ENCODE measurements around the gene KIF21B.

The KIF21B gene

DNA sequence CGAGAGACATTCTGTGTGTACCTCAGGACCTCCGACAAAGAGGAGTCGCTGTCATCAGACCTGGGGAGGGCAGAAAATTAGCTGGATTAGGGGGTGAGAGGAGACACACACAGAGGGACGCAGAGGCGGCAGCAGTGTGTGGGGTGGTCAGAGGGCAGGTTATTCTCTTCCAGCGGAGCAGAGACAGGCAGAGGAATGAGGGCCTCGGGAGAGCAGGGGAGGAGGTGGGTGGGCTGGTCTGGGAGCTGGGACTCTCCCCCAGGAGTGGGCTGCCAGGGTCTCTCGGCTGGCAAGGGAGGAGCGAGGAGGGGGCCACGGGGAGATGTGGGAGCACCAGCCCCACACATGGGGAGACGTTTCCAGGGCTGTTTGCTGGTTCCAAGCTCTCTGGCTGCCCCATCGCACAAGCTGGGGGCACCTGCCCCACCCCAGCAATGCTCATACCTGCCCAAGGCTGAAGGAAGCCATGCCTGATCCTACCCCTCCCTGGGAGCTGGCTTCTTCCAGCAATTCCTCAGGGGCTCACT lies 40.4 kb downstream of the KIF21B start:
- Histone ChIP-seq H3K4me3 (ENCODE audit: low read depth in 1 of 2, low read length in 2 of 2) (no peak overlapping the region), H3K79me2 (ENCODE audit: insufficient read depth, low read length) (no peaks in the 10 kb centered on the region), H3K36me3 (ENCODE audit: insufficient read depth, low read length) (peaks cover 93% of the 10 kb centered on the region), H3K9me3 (ENCODE audit: insufficient read depth, low read length, severe bottlenecking) (no peaks in the 10 kb centered on the region), H3K4me2 (ENCODE audit: insufficient read depth, low read length) (no peak overlapping the region), H4K20me1 (ENCODE audit: insufficient read depth, low read length) (peaks cover 6% of the 10 kb centered on the region; the same call in 1 of the 2 replicates), H3K4me1 (ENCODE audit: insufficient read depth, low read length) (no peaks in the 10 kb centered on the region), H3K9ac (ENCODE audit: low read depth, low read length) (no peak overlapping the region), H3K27me3 (ENCODE audit: insufficient read depth, low read length, poor library complexity) (no peaks in the 10 kb centered on the region), H2AFZ (ENCODE audit: low read depth, low read length) (no peak overlapping the region), H3K27ac (ENCODE audit: low read length) (no peak overlapping the region)
- no peak for DNase-seq
- ATAC-seq (ENCODE audit: insufficient read depth, low read depth), result no peak
- TF ChIP-seq, protein P1, sequence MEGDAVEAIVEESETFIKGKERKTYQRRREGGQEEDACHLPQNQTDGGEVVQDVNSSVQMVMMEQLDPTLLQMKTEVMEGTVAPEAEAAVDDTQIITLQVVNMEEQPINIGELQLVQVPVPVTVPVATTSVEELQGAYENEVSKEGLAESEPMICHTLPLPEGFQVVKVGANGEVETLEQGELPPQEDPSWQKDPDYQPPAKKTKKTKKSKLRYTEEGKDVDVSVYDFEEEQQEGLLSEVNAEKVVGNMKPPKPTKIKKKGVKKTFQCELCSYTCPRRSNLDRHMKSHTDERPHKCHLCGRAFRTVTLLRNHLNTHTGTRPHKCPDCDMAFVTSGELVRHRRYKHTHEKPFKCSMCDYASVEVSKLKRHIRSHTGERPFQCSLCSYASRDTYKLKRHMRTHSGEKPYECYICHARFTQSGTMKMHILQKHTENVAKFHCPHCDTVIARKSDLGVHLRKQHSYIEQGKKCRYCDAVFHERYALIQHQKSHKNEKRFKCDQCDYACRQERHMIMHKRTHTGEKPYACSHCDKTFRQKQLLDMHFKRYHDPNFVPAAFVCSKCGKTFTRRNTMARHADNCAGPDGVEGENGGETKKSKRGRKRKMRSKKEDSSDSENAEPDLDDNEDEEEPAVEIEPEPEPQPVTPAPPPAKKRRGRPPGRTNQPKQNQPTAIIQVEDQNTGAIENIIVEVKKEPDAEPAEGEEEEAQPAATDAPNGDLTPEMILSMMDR (IDR thresholded peaks at IDR 0.05; ENCODE audit: borderline replicate concordance, extremely low read depth, low read length, poor library complexity, severe bottlenecking), result no peak
- TF ChIP-seq EZH2 (IDR thresholded peaks at IDR 0.05; ENCODE audit: borderline replicate concordance, low read depth, low read length, severe bottlenecking), result no peak

DNA sequence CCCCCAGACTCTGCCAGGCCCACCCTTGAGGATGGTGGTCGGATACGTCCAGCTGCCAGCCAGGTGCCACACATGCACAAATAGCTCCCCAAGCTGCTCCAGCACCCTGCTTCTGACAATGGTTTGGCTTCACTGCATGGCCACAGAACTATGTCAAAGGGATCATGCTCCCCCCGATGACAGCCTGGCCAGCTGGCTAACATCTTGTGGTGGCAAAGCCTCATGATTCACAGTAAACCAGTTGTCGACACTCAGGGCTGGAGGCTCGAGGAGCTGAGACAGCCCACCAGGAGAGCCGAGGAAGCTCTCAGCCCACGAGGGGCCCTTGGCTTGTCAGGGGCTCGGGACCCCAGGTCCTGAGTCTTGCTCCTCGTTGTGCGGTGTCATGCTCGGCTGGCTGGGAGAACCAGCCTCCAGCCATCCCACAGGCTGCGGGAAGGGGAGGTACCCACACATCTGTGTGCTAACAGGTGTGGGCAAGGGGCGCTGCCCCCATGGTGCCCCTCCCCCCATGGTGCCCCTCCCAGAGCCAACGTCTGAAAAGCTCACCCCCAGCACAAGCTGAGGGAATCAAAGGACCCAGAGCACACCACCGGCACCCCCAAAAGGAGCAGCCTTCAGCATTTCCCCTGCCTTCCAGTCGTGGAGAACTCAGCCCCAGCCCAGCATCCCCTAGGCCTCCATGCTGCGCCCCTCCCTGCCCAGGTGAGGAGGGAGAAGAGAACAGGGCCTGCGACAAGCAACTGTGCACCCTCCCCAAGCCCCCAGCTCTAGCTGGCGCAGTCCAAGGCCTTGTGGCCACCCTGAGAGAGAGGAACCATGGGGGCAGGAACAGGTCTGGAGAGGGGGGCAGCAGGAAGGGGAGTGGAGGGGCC lies 41.2 kb downstream of the KIF21B start:
- no peak overlapping the region for H3K4me3 ChIP-seq (ENCODE audit: low read depth in 1 of 2, low read length in 2 of 2)
- H2AFZ ChIP-seq (ENCODE audit: low read depth, low read length), result no peak overlapping the region
- no peaks in the 10 kb centered on the region for H3K79me2 ChIP-seq (ENCODE audit: insufficient read depth, low read length)
- no peak overlapping the region for H3K27ac ChIP-seq (ENCODE audit: low read length)
- no peaks in the 10 kb centered on the region for H3K9me3 ChIP-seq (ENCODE audit: insufficient read depth, low read length, severe bottlenecking)
- ATAC-seq (ENCODE audit: insufficient read depth, low read depth), result no peak
- H3K9ac ChIP-seq (ENCODE audit: low read depth, low read length), result no peak overlapping the region
- TF ChIP-seq EZH2 (IDR thresholded peaks at IDR 0.05; ENCODE audit: borderline replicate concordance, low read depth, low read length, severe bottlenecking), result no peak
- TF ChIP-seq, protein P1 (IDR thresholded peaks at IDR 0.05; ENCODE audit: borderline replicate concordance, extremely low read depth, low read length, poor library complexity, severe bottlenecking), result no peak
- H3K27me3 ChIP-seq (ENCODE audit: insufficient read depth, low read length, poor library complexity), result no peaks in the 10 kb centered on the region
- peaks cover 89% of the 10 kb centered on the region for H3K36me3 ChIP-seq (ENCODE audit: insufficient read depth, low read length)
- H3K4me1 ChIP-seq (ENCODE audit: insufficient read depth, low read length), result no peaks in the 10 kb centered on the region
- H3K4me2 ChIP-seq (ENCODE audit: insufficient read depth, low read length), result no peak overlapping the region
- DNase-seq, result no peak
- 0 out of 2 replicates have a peak, but pooled peaks cover 6% of the 10 kb centered on the region for H4K20me1 ChIP-seq (ENCODE audit: insufficient read depth, low read length)

DNA sequence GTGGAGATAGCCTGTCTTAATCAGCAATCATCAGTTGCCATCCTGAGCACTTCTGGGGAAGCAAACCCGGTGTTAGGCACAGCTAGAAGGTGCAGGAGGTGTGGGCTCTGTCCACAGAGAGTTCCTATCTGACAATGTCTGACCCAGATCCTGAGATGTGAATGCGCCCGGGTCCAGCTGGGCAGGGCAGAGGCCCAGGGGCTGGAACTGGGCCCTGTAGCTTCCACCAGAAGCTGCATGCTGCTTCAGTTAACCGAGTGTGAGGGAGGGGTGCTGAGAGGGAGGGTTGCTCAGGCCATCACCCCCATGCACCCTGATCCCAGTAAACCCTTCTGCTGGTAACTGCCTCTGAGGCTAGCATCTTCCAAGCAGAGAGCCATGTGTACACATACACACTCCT lies 42.2 kb downstream of the KIF21B start:
- TF ChIP-seq, protein P1 (IDR thresholded peaks at IDR 0.05; ENCODE audit: borderline replicate concordance, extremely low read depth, low read length, poor library complexity, severe bottlenecking), result no peak
- TF ChIP-seq EZH2 (IDR thresholded peaks at IDR 0.05; ENCODE audit: borderline replicate concordance, low read depth, low read length, severe bottlenecking), result no peak
- ATAC-seq (ENCODE audit: insufficient read depth, low read depth) (no peak), DNase-seq (no peak)
- no peaks in the 10 kb centered on the region for H3K79me2 ChIP-seq (ENCODE audit: insufficient read depth, low read length)
- H3K4me3 ChIP-seq (ENCODE audit: low read depth in 1 of 2, low read length in 2 of 2), result no peak overlapping the region
- 0 out of 2 replicates have a peak, but pooled peaks cover 10% of the 10 kb centered on the region for H4K20me1 ChIP-seq (ENCODE audit: insufficient read depth, low read length)
- H3K4me2 ChIP-seq (ENCODE audit: insufficient read depth, low read length), result no peak overlapping the region
- no peaks in the 10 kb centered on the region for H3K27me3 ChIP-seq (ENCODE audit: insufficient read depth, low read length, poor library complexity)
- peaks cover 89% of the 10 kb centered on the region for H3K36me3 ChIP-seq (ENCODE audit: insufficient read depth, low read length)
- no peaks in the 10 kb centered on the region for H3K4me1 ChIP-seq (ENCODE audit: insufficient read depth, low read length)
- no peak overlapping the region for H3K27ac ChIP-seq (ENCODE audit: low read length)
- H3K9ac ChIP-seq (ENCODE audit: low read depth, low read length), result no peak overlapping the region
- no peak overlapping the region for H2AFZ ChIP-seq (ENCODE audit: low read depth, low read length)
- H3K9me3 ChIP-seq (ENCODE audit: insufficient read depth, low read length, severe bottlenecking), result no peaks in the 10 kb centered on the region

All from DND-41 (cell line).